NCI-H226 (cell line): ENCODE results near the gene AP2A1.

Source experiments
- DNase-seq: peaks from one replicate; pipeline ENCODE4 v3.0.0-alpha.2; 2015

AP2A1 gene

DNA sequence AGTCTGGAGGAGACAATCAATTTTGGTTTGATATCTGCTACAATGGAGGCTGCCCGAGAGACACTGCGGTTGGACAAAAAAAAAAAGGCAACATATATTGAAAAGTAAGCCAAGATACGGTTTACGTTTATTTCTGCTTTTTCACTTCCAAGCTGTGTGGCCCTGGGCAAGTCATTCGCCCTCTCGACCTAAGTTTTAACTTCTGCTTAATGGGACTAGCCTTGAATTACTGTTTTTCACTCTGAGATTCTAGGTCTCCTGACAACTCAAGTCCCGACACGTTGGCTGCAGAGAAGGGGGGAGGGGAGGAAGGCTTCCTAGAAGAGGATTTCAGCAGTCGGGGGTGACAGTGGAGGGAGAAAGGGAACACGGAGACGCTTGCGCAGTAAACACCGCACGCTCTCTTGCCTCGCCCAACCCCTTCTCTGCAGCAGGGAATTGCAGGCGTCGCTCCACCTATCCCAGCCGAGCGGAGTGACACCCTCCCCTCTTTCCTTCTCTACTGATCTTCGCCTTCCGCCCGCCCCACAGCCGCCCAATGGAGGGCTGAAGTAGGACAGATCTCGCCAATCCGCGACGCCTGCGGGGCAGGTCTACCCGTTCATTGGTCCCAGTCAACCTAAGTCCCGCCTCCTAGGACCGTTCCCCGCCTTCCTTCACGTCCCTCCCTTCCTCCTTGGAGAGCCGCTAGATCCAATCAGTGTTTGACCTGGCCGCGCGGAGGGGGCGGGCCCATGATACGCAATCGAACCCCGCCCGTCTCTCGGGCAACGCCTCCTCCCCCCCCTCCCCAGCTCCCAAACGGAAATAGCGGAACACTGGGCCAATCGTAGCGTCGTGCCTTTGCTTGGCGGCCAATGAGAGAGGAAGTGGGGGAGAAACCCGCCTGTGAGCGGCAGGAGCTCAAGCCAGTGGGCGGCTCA lies 533 bp upstream of the AP2A1 start:
- peak; percentile 99 for DNase-seq

DNA sequence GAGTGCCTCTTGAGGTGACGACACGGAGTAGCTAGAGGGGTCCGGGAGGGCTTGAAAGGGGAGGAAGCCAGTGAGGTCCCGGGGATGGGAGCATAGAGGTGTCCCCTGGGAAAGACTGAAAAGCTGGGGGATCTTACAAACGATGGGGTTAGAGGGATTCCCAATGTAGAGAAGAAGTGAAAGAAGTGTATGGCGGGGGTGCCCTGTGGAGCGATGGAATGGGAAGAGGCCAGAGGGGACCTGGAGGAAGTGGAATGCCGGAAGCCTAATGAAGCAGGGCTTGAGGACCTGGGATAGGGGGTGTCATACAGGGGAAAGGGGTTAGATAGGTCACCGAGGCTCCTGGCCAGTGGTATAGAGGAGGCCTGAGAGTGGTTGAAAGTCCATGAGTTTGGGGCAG lies 580 bp downstream of the AP2A1 start:
- no peak for DNase-seq

DNA sequence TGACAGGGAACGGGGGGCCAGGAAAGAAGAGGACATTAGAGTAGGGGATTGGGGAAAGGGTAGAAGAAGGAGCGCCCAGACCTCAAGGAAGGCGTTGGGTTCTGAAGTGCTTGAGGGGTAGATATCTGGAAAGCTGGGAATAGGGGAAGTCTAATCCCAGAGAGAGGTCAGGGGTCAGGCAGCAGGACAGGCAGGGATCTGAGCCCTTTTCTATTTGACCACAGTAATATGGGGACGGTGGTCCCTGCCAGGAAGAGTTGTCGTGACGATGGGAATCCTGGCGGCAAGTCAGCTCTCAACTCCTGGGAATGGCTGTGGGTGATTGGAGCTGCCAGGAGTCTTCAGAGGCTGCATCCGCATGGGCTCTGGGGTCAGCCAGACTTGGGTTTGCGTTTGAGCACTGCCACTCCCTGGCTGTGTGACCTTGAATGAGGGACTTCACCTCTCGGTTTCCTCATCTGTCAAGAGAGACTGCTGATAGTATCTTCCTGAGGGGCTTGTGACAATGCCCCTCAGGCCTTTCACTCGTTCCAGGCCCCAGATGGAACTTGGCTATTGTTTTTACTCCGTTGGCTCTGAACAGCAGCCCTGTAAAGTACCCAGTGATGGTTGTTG lies 1.3 kb downstream of the AP2A1 start:
- no peak for DNase-seq

DNA sequence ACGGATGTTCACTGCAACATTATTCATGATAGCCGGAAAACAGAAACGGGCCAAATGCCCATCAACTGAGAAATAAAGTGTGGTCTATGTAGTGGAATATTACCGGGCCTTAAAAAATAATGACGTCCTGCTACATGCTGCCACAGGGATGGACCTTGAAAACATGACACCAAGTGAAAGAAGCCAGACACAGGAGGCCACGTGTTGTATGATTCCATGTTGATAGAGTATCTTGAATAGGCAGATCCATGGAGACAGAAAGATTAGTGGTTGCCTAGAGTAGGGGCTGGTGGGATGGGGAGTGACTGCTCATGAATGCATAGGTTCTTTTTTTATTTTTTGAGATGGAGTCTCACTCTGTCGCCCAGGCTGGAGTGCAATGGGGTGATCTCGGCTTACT lies 3.7 kb downstream of the AP2A1 start:
- no peak for DNase-seq

DNA sequence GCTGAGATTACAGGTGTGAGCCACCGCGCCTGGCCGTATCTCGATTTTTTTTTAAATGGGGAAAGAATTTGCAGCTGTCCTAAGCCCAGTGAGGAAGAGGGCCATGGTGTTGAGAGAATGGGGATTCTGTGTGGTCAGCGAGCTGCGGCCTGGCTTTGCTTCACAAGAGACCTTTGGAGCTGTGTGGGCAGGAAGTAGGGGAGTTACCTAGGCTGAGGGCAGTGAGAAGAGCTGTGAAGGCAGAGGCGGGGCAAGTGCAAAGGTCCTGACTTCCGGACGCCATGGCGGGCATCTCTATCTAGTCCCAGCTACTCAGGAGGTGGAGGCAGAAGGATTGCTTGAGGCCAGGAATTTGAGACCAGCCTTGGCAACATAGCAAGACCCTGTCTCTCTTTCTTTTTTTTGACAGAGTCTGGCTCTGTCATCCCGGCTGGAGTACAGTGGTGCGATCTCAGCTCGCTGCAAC lies 4.9 kb downstream of the AP2A1 start:
- no peak for DNase-seq

DNA sequence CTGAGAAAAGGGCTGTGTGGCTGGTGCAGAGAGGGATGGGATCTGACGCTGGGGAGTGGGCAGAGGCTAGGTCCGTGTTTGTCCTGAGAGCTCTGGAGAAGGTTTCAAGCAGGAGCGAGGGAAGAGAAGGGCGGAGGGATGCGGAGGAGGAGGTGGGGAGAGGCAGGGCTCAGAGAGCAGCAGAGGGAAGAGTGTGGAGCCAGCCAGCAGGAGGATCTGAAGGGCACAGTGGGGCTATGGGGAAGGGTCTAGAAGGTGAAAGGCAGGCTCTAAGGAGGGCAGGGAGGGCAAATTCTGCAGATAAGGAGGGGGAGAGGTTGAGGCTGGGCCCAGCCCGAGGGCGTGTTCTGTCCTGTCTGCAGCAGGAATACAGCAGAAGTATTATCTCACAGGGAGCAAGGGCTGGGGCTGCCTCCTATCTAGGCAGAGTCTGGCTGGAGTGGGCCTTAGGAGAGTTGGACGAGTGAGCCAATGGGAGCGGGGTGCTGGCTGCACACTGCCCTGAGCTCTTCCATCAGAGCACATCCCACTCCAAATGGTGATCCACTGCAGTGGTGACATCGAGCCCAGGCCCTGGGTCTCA lies 6.1 kb downstream of the AP2A1 start:
- DNase-seq, result no peak

DNA sequence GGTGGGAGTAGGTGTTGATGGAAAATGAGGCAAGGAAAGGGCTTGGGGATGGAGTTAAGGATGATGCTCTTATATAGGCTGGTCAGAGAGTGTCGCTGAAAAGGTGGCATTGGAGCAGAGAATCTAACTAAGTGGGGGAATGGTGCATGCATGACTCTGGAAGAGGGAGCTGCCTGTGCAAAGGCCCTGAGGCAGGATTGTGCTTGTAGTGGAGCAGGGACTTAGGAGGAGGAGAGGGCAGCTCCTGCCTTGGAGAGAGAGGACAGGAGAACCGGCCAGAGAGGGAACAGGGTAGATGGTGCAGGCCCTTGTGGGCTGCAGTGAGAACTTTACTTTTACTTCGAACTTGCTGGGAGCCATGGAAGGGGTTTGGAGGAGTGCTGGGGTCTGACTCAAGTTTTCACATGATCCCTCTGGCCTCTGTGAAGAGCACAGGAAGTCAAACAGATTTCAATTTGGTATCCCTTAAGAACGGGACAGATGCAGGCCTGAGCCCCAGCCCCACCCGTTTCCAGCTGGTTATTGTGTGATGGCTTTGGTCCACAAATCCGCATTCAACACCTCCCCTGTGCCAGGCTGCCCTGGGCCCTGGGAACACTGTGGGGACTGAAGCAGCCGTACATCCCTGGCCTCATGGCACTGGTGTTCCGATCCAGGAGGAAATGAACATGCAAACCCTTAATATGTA lies 7.0 kb downstream of the AP2A1 start:
- no peak for DNase-seq

DNA sequence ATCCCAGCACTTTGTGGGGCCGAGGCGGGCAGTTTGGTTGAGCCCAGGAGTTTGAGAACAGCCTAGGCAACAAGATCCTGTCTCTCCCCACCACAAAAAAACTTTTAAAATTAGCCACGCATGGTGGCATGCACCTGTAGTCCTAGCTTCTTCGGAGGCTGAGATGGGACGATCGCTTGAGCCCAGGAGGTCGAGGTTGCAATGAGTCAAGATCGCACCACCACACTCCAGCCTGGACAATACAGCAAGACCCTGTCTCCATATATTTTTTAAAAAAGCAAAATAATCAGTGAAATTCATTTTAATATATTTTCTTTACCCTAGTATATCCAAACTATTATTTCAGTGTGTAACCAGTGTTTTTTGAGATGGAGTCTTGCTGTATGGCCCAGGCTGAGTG lies 8.2 kb downstream of the AP2A1 start:
- DNase-seq, result no peak

DNA sequence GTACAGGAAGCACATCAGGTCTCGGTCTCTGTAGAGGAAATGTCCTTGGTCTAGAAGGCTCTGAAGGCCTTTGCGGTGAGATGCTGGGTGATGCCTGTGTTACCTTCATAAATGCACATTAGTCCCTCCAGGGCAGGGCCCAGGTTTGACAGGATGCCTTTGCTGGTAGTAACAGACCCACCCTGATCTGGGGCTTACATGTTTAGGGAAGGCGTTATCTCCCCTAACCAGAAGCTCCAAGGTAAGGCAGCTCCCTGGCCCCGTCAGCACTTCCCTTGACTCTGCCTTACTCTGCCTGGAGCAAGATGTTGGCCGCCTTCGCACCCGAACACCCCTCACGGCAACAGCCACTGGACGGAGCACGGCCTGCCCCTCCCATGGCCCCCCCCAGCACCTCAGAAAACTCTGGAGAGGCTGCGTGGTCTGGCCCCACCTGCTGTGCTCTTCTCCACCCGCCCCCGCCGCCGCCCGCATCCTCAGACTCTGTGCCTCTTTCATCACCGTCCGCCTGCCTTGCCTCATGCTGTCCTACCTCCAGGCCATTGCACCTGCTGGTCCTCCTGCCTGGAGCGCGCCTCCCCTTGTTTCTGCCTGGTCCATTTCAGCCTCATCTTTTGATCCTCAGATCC lies 9.1 kb downstream of the AP2A1 start:
- DNase-seq, result no peak

DNA sequence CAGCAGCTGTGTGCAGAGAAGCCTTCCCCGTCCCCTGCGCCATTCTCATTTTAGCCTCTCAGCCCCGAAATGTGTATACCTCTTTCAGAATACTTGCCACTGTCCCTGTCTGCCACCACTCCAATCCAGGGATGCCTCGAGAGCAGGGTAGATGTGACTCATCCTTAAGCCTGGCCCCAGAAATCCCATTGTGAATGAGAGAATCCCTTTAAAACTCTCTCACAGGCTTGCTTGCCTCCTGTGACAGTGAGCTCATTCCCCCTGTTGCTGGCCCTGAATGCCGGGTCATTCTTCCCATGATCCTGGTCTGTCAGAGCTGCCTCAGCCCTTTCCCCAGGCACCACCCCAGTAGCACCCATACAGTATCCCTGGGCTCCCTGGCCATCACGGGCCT lies 9.6 kb downstream of the AP2A1 start:
- DNase-seq, result no peak

DNA sequence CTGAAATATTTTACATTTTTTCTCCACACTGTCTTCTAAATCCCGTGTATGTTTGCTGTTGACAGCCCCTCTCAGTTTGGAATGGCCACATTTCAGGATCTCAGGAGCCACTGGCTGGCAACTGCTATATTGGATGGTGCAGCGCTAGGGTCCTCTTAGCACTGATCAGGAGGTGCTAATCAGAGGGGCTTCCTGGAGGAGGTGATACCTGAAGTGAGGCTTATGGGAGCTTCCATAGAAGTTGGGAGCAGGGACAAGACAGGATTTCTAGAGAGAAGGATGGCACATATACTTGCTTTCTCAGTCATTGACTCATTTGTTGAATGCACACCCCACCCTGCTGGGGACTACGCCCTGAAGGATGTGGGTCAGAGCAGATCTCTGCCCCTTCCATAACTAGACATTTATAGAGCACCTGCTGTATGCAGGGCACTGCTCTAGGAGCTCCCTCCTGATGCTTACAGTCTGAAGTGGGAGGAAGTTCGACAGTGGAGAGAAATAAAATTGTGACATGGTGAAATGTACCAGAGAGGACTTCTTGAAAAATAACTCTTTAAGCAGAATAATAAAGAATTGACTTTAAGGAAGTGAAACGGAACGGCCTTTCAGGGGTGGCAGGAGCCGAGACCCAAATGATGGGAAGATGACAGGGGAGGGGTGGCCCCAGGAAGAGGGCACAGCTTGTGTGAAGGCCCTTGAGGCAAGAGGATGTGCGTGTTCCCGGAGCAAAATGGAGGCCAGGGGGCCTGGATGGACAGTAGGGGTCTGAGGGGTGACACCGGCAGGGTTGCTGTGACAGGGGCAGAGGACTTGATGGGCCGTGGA lies 13.1 kb downstream of the AP2A1 start:
- DNase-seq, result no peak

DNA sequence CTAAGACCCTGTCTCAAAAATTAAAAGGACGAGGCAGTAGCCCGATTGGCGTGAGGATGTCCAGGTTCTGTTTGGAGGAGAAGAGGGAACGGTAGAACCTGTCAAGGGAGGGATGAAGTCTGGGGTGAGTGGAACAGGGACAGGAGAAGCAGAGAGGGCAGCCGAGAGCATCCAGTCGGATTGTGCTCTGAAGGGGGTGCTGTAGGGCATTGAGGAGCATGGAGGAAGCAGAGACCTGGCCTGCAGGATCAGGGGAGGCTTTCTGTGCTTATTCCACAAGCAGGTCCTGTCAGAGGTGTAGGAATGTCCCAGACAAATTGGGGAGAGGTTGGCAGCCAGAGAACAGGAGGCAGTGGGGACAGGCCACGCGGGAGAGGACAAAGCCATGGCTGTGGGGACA lies 14.1 kb downstream of the AP2A1 start:
- DNase-seq, result no peak

DNA sequence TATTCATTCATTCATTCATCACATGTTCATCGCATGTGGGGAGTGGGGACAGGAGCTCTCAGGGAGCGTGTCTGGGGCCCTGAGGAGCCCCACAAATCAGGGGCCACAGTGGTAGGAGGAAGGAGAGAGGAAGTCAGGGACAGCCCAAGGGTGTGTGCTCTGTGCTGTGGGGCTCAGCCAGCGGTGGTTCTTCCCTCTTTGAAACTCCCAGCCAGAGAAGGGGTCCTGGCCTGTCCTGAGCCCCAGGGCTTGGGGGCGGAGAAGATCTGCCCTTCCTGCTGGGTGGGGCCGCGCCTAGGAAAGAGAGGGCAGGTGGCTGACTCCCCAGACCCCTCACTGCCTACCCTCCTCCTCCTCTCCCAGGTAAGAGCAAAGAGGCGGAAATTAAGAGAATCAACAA lies 14.6 kb downstream of the AP2A1 start:
- DNase-seq, result no peak

DNA sequence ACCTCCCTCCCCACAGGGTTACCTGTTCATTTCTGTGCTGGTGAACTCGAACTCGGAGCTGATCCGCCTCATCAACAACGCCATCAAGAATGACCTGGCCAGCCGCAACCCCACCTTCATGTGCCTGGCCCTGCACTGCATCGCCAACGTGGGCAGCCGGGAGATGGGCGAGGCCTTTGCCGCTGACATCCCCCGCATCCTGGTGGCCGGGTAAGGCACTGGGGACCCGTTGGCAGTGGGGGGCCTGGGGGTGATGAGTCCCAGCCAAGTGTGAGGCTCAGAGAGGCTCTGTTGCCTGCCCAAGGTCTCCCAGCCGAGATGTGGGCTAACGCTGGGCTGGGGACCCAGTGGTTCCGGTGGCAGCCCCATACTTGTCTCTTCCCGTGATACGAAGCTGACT lies 15.7 kb downstream of the AP2A1 start:
- no peak for DNase-seq

DNA sequence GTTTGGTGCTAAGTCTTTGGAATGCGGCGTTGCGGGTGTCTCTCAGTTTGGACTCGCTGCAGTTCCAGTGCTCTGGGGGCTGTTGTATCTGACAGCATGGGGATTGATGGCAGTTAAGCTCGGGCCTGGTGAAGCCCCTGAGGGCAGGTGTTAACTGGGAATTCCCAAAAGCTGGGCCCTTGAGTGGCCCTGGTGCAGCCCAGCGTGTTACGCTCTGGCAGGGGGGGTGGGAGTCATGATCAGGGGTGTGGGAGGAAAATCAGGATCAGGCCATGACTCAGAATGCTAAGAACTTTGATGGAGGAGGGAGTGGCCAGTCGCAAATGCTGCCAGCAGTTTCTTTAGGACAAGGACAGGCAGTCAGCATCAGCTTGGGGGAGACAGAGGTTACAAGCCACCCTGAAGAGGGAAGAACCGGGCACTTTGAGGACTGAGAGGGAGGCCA lies 19.6 kb downstream of the AP2A1 start:
- no peak for DNase-seq

DNA sequence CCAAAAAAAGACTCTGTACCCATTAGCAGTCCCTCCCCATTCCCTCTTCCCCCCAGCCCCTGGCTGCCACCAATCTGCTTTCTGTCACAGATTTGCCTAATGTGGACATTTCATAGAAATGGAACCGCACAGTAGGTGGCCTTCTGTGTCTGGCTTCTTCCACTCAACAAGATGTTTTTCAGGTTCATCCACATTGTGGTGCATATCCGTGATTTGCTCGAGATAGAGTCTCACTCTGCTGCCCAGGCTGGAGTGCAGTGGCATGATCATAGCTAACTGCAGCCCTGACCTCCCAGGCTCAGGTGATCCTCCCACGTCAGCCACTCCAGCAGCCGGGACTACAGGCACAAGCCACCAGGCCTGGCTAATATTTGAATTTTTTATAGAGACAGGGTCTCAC lies 20.9 kb downstream of the AP2A1 start:
- no peak for DNase-seq

DNA sequence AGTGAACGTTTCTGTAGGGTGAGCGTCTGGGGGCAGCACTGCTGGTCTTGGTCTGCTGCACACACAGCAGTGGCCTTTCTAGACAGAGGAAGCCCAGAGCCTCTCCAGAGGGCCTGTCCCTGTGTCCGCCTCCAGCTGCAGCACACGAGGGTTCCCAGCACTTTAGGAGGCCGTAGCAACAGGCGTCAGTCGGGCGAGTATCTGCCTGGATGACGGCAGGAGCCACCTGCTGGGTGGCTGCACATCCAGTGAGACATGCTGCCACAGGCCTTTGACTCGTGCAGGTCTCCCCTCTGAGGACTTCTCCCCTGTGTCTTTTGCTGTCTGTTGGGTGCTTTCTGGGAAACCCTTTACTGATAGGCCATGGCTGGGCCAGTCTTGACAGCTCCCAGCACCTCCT lies 22.1 kb downstream of the AP2A1 start:
- no peak for DNase-seq

DNA sequence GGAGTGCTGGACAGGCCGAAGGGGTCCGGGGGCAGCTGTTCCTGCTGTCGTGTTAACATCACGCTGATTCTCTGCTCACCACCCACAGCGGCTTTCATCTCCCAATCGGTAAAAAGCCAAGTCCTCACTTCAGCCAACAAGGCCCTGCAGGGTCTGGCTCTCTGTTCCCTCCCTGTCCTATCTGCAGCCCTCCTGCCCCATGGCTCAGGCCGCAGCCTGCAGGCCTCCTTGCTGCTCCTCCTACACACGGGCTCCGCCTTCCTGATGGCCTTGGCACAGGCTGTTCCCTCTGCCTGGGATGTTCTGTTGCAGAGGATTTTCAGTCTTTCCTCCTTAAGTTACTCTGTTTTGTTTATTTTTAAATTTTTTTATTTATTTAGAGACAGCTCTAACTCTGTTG lies 24.1 kb downstream of the AP2A1 start:
- no peak for DNase-seq

DNA sequence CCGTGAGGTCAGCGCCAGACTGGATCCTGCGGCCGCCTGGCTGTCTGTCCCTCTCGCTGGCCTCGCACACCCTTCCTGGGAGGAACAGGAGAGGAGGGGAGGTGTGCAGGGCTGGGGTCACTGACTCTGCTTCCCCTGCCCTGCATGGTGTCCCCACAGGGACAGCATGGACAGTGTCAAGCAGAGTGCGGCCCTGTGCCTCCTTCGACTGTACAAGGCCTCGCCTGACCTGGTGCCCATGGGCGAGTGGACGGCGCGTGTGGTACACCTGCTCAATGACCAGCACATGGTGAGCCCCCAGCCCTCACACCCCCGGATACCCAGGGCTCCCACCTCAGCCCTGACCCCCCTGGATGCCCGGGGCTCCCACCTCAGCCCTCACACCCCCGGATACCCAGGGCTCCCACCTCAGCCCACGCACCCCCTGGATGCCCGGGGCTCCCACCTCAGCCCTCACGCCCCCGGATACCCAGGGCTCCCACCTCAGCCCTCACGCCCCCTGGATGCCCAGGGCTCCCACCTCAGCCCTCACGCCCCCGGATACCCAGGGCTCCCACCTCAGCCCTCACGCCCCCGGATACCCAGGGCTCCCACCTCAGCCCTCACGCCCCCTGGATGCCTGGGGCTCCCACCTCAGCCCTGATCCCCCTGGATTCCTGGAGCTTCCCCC lies 25.1 kb downstream of the AP2A1 start:
- no peak for DNase-seq

DNA sequence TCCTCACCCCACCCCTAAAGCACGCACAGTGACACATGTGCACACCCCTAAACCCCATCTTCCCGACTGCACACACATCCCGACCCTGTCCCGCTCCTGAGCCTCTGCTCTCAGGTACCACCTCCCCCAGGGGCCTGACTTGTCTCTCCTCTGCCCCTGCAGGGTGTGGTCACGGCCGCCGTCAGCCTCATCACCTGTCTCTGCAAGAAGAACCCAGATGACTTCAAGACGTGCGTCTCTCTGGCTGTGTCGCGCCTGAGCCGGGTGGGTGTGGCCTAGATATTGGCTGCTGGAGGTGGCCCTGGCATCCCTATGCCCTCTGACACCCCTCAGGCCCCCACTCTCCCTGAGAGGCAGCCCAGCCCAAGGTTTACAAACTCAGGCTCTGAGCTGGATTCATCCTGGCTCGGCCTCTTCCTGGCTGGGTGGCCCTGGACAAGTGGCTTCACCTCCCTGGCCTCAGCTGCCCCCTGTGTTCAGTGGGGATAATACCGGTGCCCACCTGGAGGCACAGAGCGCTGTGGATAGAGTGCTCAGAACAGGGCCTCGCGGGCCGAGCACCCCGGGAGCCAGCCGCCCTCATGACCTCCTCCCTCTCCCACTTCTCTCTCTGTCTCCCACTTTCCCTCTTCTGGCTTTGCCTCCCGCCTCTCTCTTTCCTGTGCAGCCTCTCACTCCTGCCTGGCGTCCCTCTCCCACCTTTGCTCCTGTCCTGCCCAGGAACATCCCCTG lies 26.2 kb downstream of the AP2A1 start:
- DNase-seq, result no peak

DNA sequence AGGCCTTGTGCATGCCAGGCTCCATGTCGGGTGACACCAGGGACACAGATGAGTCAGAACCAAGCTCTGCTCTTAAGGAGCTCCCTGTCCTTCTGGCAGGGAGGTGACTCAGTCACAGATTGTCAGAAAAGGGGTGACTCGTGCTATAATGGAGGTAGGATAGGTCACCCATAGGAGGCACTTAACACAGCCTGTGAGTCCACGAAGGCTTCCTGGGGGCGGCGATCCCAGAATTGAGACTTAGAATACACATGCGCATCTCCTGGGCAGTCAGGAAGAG lies 26.7 kb downstream of the AP2A1 start:
- DNase-seq, result no peak
